ENCODE measurements around the gene BBS9.
"Not testable (repeated sequence)": the region's sequence is repeated elsewhere in the genome, so short reads cannot be mapped to it uniquely, and the experiment has no call there.

The BBS9 gene

DNA sequence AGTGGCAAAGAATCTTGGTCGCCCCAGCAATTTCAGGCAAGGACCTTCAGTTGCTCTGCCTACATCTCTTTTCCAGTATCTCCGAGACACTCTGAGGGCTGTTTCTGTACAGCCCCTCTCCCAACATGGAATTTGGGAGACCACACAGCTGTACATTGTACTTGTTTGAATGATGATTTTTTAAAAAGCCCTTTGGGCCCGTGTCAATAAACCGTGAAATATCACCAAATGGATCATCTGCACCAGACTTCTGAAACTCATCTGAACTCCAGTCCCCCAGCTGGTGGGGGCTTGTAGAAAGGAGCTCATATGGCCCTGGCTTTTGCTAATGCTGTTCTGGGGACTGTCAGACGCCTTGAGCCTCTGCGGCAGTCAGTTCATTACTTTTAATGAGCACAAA is 374.9 kb downstream of the BBS9 start:
- no peak for DNase-seq

DNA sequence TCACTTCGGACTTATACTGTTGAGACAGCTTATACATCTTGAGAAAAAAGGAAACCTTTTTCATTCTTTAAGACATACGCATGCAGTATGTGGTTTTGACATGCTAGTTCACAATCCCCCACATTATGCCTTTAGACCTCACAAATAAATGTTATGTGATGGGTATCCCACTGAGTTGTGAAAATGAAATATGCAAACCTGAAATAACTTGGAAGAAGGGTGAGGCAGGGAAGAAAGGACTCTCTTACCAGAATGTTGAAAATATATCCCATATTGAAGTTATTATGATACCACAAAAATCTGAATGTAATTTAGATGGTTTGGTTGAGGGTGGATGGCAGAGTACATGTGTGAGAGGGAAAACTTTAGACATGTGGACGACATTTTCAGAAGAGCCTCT is 379.8 kb downstream of the BBS9 start:
- DNase-seq, result no peak

DNA sequence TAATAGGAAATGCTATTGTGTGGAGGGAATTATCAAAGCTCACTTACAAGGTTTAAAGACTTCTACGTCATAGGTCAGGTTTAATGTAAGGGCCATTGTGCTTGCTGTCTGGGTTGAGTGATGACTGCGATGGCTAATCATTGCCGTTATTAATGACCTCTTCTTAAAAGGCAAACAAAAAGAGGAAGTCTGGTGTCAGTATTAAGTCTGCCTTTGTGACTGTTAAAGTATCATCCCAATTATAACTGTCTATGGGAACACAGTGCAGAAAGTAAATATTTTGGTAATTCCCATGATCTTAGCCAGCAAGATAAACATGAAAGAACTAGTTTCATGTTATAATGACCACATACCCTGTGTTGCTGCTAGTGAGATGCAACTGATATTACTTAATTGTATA is 382.4 kb downstream of the BBS9 start:
- DNase-seq, result no peak

DNA sequence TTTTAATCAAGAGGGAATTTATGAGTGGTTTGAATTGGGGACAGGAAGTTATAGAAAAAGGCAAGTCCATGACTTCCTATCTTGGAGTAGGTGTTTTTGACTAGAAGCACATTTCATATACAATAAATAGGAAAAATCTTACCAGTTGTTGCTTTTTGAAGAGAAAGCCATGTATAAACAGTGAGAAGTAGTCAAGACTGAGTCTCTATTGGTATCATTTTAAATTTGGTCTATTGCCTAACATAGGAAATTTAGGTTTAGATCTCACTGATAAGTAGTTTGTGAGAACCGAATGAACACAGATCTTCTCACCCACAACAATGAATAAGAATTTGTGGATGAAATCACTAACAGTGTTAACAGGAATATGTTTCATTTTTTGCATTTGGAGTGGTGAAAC is 387.2 kb downstream of the BBS9 start:
- no peak for DNase-seq

DNA sequence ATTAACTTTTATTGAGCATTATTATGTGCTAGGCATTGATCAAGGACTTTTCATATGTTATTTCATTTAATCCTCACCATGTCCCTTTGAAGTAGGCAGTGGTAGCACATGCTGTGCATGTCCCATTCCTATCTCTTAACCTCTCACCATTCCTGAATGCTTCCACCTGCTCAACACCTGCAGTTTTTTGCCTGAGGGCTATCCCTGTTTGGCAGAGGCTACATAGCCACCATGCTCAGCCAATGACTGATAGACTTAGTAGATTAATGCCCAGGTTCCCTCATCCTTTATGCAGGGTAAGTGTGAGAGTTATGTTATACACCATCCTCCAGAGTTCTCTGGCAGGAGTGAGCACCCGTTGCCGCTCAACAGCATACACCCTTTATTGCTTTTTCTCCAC is 387.8 kb downstream of the BBS9 start:
- no peak for DNase-seq

DNA sequence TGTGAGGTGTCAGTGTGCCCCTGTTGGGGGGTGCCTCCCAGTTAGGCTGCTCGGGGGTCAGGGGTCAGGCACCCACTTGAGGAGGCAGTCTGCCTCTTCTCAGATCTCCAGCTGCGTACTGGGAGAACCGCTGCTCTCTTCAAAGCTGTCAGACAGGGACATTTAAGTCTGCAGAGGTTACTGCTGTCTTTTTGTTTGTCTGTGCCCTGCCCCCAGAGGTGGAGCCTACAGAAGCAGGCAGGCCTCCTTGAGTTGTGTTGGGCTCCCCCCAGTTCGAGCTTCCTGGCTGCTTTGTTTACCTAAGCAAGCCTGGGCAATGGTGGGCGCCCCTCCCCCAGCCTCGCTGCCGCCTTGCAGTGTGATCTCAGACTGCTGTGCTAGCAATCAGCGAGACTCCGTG is 397.6 kb downstream of the BBS9 start:
- DNase-seq, result not testable (repeated sequence)

DNA sequence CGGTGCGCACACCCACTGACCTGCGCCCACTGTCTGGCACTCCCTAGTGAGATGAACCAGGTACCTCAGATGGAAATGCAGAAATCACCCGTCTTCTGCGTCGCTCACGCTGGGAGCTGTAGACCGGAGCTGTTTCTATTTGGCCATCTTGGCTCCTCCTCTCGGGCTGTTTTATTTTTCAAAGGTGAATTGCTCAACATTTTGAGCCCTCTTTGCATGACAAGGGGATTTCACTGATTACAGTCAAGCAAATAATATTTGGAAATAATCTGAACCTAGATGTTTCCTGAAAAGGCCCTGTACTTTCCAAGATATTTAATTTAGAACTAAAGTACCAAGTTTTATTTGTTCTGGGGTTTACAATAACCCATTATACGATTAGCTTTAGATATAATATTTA is 398.2 kb downstream of the BBS9 start:
- not testable (repeated sequence) for DNase-seq

DNA sequence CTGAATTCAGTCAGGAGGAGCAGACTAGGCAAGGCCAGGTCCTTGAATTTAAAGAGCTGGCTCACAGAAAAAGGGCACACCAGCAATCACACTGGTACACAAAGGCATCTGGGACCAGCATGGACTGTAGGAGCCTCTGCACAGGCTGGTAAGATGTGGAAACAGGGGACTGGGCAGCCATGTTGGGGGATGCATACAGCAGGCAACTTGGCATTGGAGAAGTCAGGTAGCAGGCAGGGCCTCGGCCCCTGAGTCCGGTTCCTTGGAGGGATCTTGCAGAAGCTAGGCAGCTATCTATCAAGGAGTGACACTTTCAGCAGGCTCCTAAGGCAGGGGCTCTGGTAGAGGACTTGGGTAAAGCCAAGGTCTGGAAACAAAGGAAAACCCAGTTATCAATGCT is 399.7 kb downstream of the BBS9 start:
- DNase-seq, result no peak

DNA sequence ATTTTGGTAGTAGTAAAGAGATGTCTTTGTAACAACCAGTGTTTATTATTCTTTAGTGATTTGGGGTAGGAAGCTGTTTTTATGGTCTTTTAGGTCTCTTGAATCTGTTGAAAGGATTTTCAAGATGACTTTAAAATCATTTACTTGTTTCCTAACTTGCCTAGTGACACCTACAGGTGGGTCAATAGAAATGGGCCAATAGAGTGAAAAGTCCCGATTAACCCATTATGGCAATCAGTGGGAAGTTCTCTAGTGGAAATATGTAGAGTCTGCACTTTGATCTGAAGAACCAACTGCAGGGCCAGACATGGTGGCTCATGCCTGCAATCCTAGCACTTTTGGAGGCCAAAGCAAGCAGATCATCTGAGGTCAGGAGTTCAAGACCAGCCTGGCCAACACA is 401.3 kb downstream of the BBS9 start:
- no peak for DNase-seq

DNA sequence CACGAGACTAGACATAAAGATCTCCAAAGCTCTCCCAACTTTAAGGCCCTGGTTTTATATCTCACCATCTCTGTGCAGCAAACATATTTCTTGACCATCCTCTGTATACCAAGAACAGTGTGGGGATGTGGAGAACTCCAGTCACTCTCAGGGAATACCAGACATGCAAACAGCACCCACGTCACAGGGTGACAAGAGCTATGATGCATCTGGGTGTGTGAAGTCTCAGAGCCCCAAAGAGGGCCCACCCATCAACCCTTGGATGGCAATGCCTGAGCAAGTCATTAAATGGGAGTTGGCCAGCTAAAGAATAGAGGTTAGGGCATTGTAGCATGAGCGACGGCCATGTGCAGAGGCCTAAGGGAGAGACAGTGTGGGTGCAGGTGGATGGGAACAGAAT is 402.5 kb downstream of the BBS9 start:
- DNase-seq, result no peak

DNA sequence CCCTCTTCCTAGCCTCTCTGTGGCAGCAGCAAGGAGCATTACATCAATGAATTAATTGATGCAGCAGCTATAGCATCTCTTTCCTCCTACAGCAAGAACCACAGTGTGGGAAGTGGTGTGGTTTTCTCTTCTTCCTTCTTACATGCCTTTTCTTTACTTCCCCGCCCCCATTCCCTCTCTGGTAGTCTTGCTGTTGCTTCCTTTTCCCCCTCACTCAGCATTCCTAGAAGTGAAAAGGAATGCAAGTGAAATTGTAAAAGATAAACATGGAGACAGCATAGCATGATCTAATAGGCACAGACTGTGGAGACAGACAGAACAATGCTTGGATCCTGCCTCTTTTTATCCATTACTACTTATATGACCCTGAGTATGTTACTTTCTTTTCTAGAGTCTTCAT is 405.5 kb downstream of the BBS9 start:
- no peak for DNase-seq

DNA sequence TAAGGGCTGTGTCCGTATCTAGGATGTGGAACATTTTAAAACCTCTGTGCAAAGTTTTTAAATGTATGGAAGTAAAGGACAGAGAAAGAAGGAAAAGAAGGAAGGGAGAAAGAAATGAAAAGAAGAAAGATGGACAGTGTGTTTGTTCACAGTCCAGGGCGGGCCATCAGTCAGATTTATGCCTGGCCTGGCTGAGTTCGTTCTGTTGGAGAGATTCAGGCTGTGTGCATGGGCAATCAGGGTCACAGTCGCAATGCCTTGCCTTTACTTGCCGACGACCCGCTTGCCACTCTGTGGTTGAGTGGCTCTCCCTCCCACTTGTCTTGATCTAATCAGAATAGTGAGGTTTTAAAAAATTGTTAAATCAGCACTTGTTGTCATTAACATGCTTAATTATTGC is 406.6 kb downstream of the BBS9 start:
- no peak for DNase-seq

DNA sequence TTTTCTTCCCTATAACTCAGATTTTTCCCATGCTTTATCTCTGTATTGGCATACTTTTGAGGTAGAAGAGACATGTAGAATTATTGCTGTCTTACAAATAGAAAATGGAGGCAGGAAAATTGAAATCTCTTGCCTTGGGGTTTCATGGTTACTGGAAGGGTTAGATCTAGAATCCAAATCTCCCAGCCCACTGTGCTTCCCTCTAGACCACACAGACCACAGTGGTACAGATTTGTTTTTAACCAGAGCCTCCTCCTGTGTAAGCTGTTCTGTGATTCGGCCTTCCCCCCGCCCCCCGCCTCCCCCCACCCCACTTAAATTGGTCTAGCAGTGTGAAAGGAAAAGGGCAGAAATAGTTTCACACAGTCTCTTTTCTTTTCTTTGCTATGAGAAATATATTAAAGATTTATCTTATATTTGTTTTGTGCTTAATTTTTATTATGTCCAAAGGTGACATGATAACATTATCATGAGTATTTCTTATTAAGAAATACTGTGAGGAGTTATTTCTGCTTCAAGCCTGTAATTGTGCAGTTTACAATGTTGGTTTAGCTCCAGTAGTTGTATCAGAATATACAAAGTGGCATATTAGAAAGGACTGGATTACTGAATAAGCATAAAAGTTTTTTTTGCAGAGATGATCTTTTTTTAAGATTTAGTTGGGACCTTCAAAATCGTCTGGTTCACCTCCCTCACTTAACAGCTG is 407.2 kb downstream of the BBS9 start:
- no peak for DNase-seq

DNA sequence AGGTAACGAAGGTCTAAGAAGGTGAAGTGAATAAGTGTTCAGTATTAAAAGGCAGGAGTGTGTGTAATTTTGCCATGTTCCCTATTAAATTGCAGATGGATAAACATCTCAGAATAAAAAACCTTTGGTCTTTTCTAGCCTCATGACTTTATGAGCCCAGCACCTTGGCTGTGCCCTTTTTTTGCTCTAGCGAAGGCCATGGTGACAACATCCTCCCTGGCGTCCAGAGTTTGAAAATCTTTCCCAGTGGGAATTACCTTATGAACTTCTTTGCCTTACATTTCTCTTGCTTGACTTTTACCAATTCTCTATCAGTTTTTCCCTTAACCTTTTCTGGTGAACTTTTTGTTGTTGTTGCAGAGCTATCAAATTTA is 407.7 kb downstream of the BBS9 start:
- DNase-seq, result no peak

DNA sequence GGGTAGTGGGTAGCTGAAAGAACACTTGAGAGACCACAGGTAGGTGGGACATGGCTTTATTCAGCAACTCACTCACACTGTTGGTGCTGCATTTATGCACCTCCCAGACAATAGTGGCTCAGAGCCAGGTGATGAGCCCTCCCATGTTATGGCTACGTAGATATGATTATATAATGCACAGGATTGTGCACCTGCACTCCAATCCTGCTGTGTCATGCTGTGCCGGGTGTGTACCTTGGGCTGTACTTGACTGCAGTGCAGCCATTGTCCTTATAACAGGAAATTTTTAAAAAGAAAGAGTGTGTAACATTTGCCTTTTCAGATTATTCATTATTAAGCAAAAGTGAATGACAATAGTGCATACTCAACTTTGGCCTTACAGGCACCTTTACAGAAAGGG is 409.8 kb downstream of the BBS9 start:
- no peak for DNase-seq

DNA sequence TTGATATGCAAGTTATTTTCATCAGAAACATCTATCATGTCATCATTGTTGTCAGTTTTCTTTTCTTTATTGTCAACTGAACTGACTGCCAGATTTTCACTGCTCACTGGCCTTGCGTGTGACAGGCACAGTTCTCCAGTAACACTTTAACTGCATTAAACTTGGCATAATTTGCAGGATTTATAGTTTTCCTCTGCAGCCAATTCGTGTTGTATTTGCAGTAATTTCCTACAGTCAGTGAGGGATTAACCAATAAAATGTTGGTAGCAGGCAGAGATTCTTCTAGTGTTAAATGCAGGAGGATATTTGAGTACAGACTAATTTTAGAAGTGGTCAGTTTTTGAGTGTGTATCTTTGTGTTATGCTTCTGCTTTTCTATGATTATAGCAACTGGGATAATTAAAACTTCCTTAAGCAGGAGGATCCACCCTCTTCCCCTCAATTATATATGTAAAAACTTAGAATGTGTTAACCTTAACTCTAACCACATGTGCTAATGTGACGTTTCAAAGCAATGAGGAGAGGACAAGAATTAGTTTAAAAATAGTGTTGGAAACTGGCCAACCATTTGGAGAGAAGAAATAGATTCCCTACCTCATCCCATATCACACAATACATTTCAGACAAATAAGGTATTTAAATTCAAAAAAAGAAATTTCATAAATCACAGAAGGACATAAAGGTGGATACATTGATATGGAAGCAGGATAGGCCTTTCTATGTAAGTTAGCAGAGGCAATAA is 410.5 kb downstream of the BBS9 start:
- no peak for DNase-seq

DNA sequence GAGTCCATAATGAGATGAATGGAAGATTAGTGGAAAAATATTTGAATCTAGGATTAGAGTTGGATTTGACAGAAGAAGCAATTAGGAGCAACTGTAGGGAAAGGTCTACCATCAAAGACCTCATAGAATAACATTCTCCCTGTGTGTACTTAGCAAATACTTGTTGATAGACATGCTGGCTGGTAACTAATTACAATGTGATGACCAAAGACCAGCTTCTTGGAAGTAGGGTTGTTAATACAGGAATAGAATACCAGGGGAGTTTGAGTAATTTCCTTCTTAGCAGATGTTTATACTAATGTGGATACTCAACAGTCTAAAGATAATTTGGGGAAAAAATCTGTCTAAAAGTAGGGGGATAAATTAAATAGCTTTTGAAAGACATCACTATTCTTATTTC is 418.5 kb downstream of the BBS9 start:
- no peak for DNase-seq

DNA sequence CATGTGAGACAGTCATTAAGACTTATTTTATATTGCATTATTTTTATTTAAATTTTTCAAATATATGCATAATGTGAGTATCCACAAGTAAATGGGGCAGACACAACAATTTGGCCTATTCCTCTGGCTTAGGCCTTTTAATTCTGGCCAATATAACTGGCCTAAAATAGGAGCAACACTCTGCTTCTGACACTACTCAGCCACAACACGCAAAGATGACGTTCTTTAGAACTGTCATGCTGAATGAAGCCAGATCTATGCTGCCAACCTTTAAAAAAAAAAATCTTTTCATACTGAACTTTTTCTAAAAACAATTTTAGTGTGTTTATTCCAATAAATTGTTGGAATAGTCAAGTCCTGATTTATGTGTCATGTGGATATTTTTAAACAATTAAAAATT is 421.0 kb downstream of the BBS9 start:
- DNase-seq, result no peak

DNA sequence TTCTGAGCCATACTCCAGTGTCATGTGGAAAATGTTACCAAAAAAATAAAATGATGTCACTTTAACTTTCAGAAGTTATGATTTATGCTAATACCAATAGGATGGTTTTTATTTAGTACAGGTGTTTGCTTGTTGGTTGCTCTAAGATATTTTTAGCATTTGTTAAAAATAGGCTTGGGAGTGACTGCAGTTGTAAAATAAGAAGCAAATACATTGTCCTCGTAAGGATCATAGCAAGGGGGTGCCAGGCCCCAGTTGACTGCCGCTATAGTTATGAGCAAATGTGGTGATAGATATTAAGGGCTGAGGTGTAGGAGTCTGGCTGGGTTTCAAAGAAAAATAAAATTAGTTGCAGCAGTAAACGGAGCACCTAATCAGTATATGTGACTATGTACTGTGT is 421.6 kb downstream of the BBS9 start:
- DNase-seq, result no peak

DNA sequence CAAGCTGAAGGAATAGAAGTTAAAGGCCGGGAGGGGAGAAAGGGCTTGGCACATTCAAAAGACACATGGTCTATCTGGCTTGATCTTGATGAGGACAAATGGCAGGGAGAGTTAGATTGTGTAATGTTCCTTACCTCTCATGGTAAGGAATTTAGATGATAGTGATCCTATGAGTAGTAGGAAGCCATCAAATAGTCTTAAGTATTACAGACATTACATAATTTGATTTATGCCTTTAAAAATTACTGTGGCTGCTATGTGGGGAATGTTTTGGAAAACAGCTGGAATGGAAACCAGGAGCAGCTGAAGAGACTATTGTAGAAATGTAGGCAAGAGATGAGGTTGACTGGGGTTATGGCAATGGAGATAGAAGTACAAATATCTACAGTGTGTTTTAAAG is 424.7 kb downstream of the BBS9 start:
- no peak for DNase-seq

DNA sequence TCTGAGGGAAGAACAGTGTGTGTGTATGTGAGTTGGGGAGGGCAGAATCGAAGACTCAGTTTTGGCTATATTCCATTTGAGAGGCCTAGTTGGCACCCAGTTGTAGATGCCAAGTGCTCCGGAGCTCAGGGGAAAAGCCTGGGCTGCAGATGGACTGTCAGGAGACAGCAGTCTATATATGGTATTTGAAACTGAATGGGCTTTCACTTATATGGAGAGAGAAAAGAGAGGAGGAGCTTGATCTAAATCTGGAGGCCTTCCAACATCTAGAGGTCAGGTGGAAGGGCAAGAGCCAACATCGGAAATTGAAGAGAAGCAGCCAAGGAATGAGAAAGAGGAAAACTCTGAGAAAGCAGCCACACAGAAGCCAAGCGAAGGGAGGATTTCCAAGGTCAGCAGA is 425.2 kb downstream of the BBS9 start:
- DNase-seq, result no peak

DNA sequence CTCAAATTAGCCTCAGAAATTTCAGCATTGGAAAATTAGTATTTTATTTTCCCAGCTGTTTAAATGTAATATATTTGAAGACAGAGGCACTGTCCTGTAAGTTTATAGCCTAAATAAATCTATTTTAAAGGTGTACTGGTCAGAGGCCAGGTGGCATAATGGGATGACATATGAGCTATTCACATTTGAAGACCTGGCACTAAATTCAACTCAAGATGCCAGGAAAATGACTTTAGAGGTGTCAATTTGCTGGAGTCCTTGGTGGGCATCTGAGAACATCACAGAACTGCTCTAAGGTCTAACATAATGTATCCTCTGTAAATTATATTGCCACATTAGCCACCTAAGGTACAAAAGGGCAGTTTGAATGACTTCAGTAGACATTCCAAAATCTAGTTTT is 427.1 kb downstream of the BBS9 start:
- no peak for DNase-seq

DNA sequence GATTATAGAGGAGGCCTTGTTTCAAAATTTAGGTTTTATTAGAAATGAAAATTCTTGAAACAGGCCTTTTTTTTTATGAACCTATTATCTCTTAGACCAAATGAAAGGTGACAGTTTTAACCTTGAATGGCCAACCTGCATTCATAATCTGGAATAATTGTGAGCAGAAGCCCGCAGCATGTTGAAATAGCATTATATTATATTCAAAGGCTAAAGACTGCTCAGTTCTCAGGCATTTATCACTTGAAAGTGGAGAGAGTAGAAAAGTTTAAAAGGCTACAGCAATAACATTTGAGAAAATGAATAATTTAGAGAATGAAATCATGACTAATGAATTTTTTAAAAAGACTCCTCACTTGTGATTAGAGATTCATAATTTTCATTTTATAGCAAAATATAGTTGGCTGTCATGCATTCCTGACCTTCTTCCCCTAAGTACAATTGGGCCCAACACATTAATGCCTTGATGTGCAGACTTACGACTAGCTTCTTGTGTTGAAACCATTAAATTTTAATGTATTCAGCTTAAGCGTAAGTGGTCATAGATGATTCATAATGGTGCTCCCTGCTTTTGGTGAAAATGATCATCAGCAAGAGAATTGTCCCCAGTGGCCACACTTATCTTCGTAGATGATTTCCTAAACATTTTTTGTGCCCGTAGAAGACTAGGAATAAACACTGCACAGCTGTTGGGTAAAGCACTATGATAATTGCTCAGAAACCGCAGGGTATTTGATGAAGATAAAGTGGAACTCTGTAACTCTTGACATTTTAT is 429.4 kb downstream of the BBS9 start:
- DNase-seq, result no peak

DNA sequence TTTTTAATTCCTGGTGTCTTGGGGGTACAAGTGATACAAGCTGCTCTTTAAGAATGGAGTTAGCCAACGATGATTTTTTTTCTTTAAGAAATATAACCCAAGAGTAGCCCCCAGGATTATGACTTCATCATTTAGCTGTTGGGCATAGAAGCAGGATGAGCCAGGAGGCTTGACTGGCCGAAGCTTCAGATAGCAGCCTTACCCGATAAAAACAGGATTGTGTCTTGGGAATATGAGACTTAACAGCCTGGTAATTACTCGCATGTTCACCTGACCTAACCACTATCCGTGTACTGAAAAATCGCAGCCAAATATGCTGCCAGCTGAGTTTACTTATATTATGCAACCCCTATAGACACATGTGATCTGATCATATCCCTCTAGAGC is 430.0 kb downstream of the BBS9 start:
- DNase-seq, result no peak
